Medulla oblongata (tissue), 1 donor: ENCODE data around the gene PGPEP1.

ENCODE experiments used
- DNase-seq: peaks from one replicate; pipeline ENCODE4 v3.0.0-alpha.2; 2015; ENCODE audit errors: extremely low spot score

Gene PGPEP1, protein sequence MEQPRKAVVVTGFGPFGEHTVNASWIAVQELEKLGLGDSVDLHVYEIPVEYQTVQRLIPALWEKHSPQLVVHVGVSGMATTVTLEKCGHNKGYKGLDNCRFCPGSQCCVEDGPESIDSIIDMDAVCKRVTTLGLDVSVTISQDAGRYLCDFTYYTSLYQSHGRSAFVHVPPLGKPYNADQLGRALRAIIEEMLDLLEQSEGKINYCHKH

DNA sequence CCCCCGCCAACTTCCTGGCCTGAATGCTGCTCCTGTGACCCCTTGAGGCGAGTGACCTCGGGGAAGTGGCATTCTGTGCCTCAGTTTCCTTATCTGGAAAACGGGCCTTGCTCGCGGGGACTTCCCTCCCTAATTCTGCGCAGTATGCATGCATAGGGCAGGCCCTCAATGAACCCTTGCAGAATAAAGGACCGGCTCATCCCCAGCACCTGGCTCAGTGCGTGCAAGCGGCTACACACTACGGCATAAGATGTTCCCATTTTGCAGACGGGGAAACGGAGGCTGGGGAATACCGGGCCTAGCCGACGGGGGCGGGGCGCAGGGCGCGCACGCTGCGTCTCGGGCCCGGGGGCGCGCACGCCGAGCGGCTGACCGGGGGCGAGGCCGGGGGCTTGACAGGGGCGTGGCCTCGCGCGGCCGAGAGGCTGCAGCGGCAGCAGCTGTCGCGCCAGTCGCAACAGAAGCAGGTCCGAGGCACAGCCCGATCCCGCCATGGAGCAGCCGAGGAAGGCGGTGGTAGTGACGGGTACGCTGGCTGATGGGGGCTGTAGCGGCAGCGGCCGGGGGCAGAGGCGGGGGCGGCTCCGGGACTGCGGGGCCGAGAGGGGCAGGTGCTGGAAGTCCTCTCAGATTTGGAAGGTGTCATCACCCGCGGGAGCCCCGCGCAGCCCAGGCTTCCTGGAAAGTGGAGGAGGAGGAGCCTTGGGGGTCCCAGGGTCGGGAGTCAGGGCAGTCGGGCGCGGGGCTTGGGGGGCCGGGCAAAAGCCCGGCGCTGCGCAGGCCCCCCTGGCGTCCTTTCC lies at the start of gene PGPEP1:
Gene PGPEP1, plus strand, starts transcription at position 409 of the 800 bp plus-strand sequence. Its CDS starts 84 bp downstream, at position 493.
- peak; percentile 69 for DNase-seq

DNA sequence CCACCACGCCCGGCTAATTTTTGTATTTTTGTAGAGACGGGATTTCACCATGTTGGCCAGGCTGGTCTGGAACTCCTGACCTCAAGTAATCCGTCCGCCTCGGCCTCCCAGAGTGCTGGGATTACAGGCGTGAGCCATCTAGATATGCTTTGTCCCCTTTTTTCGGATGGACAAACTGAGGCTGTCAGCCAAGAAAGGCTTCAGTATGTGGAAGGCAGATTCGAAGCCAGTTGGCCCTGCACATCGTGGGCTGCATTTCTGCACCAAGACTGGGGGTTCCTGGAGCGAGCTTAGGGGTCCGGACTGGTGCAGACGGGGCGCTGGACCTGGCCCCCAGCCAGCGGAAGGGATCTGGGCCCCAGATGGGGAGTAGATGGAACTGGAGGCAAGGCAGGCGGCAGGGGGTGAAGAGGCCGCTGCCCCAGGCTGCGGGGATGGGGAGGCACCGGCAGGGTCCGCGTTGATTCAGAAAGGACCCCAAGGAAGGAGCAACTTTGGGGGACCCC lies 49.3 kb upstream of the PGPEP1 start:
- no peak for DNase-seq

DNA sequence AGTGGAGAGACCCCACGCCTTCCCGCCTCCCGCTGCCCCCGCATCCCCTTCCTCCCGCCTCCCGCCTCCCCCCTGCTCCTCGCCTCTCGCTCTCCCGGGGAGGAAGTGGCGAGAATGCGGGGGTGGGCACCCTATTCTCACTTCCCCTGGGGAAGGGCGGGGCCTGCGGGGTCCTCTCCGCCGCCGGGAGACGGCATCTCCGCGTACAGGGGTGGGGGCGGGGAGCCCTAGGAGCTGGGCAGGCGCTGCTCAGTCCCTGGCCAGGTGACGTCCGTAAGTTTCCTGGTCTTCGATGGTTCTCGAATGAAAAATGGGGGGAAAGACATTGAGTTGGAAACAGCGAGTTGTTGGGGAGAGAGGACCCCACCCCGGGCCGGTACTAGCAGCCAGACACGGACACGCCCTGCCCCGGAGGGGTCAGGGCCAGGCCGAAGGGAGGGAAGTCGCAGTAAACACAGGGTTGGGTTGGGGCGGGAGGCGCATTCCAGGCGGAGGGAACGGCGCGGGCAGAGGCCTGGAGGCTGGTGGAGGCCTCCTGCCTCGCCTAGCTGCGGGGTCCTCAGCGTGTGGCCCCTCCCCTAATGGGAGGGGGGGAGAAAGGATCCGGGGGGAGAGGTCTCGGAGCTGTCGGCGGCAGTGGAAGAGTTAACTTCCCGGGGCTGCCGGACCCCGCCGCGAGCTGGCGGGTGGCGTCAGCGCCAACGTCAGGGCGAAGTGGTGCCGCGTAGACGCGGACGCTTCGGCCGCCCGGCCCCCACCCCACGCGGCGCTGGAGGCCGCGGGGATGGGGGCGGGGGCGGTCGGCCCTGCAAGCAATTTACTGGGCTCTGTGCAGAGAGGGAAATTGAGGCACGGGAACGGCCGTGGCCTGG lies 48.6 kb upstream of the PGPEP1 start:
- peak; percentile 90 for DNase-seq

- no peak for DNase-seq
These were observed 48.0 kb upstream of the PGPEP1 start for GRCh38 chr19:18292462-18292809.

DNA sequence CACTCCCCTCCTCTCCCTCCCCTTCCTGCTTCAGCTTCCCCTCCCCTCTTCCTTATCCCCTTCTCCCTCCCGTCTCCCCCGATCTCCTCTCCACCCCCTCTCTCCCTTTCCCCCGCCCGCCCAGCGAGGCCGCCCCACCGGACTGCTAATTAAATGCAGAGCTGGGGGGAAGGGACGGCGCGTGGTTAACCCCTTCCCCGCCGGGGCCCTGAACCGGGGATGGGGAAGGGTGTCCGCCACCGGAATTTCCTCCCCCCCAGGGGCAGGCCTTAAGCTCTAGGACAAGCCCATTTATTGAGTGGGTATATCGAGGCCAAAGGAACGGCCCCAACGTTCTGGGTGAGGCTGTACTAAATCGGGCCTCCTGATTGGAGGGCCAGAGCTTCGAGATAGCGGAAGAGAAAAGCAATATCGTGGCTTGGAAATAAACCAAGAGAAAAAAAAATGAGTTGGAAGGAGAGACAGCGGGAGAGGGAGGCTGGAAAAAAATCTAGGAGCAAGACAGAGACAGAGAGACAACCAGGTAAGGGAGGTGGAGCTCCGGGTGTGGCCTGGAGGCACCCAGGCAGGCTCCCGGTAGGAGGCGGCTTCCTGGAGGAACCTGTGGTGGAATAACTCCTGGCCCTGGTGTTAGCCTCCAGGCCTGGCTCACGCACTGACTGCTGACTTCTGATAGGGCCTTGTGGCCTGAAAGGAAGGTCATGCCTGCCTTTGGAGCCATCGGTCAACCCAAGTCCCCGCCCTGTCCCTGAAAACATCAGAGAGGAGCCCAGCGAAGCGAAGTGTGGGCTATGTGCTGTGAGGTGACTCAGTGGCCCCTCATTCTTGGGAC lies 47.4 kb upstream of the PGPEP1 start:
- peak; percentile 74 for DNase-seq

- no peak for DNase-seq
These were observed 46.5 kb upstream of the PGPEP1 start for GRCh38 chr19:18293642-18294466.

- DNase-seq, result no peak
These were observed 45.9 kb upstream of the PGPEP1 start for GRCh38 chr19:18294467-18294864.

GRCh38 chr19:18295034-18295451 lies 45.4 kb upstream of the PGPEP1 start:
- no peak for DNase-seq

GRCh38 chr19:18297308-18297707 lies 43.1 kb upstream of the PGPEP1 start:
- DNase-seq, result no peak

DNA sequence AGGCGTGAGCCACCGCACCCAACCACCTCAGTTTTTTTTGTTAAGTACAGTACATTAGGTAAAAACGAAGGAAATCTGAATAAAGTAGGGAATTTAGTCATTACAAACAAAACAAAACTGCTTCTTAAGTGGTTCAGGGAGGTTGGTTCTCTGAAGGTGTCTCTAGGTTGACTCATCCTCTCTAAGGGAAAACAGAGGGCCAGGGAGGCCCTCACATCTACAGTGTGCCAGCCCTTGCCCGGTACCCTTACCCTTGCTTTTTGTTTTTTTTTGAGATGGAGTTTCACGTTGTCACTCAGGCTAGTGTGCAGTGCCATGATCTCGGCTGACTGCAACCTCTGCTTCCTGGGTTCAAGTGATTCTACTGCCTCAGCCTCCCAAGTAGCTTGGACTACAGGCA lies 41.8 kb upstream of the PGPEP1 start:
- no peak for DNase-seq

DNA sequence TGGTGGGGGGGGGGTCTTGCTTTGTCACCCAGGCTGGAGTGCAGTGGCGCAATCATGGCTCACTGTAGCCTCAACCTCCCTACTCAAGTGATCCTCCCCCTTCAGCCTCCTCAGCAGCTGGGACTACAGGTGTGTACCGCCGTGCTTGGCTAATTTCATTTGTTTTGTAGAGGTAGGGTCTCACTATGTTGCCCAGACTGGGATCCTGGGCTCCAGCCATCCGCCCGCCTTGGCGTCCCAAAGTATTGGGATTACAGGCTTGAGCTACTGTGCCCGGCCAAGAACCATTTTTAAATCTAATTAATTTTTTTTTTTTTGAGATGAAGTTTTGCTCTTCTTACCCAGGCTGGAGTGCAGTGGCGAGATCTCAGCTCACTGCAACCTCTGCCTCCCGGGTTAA lies 40.7 kb upstream of the PGPEP1 start:
- no peak for DNase-seq

- DNase-seq, result no peak
These were observed 39.3 kb upstream of the PGPEP1 start for GRCh38 chr19:18300930-18301717.

GRCh38 chr19:18301718-18302111 lies 38.7 kb upstream of the PGPEP1 start:
- DNase-seq, result no peak

DNA sequence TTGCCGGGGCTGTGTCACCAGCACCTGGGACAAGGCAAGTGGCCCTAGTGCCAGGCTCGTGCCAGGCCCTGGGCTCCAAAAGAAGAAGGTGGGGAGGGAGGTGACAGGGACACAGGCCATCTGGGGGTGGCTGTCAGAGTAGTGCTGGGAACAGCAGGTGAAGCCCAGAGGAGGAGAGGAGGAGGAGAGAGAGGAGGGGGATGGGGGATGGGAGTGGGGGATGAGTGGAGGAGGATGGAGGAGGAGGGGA lies 36.3 kb upstream of the PGPEP1 start:
- no peak for DNase-seq

DNA sequence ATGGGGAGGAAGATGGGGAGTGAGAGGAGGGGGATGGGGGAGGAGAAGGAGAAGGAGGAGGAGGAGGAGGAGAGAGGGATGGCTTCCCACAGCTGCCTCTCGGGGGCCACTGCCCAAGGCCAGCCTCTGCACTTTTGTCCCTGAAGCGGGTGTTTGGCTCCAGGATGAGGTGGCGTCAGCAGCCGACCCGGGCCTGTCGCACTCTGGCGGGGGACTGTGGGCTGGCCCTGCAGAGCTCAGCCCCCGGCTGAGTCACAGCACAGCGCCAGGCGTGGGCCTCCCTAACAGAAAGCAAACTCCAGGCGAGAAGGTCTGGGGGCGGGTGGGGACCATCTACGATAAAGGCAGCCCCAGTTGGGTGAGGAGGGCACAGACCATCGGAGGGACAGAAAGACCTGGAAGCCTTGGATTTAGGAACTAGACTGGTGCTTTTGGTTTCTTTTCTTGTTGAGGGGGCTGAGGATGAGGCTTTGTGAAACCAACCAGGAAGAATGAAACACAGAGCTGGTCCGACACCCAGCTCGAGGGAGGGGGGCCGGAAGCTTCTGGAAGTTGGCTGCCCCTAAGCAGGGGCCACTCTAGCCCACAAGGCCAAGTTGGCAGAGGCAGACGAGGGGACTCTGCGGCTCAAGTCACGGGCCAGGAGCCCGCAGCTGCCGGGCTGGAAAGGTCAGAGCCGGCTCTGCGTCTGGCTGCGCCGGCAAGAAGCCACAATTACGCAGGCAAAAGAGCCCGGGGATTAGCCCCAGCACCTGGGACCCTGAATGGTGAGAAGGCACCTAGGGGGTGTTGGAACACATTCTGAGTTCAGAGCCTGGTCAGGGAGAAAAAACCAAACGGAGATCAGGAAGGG lies 35.7 kb upstream of the PGPEP1 start:
- peak; percentile 84 for DNase-seq

DNA sequence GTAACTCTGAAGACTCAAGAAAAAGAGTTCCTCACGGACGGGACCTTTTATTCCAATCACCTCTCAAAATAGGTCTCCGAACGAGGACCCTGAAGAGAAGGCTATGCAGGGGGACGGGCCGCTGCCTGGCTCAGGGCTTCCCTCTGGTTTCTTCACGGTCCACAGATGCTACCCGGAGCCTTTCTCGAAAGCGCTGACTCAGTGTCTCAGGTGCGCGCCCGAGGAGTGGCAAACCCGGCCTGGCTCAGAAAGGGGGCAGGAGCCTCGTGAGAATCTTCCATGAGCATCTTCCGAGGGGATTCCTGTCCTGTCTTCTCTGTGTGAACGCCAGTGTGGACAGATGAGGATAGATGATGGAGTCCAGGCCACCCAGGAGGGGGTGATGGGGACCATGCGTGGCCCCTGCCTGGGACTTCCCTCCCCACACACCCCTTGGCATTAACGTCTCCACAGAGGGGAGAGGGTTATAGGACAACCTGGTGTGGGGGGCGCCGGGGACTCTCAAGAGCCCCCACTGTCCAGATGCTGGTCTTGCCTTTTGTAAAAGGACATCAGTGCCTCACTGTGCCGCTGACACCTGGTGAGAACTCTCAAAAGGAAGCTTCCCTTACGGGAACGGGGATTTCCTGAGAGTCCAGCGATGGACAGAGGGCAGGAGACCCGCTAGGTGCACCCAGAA lies 34.0 kb upstream of the PGPEP1 start:
- DNase-seq, result no peak

DNA sequence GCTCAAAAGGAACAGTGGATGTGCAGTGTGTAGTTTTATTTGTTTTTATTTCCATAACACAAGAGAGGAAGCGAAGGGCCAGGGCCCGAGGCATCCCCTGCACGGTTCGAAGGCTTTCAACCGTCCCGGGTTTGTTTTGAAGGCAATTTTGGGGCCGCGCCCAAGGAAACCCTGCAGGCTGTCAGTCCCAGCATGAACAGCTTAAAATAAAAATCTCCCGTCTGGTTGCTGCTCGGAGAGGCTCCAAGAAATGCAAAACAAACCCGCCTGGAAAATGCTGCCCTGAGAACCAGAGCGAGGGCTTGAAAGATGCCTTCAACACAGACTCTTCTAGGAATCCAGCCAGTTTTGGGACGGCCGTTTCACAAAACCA lies 33.5 kb upstream of the PGPEP1 start:
- DNase-seq, result no peak

DNA sequence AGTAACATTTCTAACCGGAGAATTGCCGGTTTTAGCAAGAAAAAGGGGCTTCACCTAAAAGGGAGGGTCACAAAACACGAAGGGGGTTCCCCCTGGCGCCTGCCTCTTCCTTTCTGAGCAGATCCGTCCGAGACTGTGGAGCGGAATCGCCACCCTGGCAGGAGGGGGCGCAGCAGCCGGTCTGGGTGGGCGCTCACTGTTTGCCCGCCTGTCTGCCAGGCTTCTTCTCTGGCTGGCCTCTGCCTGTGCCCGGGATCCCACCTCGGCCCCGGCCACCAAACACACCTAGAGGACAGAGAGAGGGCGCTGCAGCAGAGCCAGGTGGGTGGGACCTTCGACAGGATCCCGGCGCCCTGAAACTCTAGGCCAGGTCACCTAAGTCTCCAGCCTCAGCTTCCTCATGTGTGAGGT lies 33.1 kb upstream of the PGPEP1 start:
- no peak for DNase-seq
